Activated B cell treated with CpG ODN at 0.5 μM for 24 hours (primary cell): ENCODE data around the gene SYNE1. TPM values are rescaled to one million over a fixed set of nuclear protein-coding genes. Genes with fewer than 3 reads are reported as not detected.

Source experiments
- ATAC-seq: fragments of 200-7000 bp; cut with Tn5 transposase; one replicate; pipeline ENCODE4 v1.10.0; 2021; ENCODE audit warnings: low read depth, mild to moderate bottlenecking, moderate library complexity
- CTCF ChIA-PET: fragments of 350-600 bp; sonication (Branson Sonifier 250); formaldehyde crosslinking; loops from one replicate; lab custom pipeline; 2021; ENCODE audit warnings: antibody characterized with exemption; lab: Charles Lee
- POLR2A ChIA-PET: fragments of 350-600 bp; sonication (Branson Sonifier 250); formaldehyde crosslinking; loops from one replicate; lab custom pipeline; 2021; ENCODE audit warnings: antibody characterized with exemption; lab: Charles Lee
- DNase-seq: peaks from one replicate; pipeline ENCODE4 v3.0.0; 2022
- H3K27ac Mint-ChIP-seq: one replicate; pipeline ENCODE4 v1.8.0; 2020; ENCODE audit warnings: mixed read lengths
- H3K27me3 Mint-ChIP-seq: one replicate; pipeline ENCODE4 v1.8.0; 2021; ENCODE audit warnings: mixed read lengths
- H3K36me3 Mint-ChIP-seq: one replicate; pipeline ENCODE4 v1.8.0; 2021; ENCODE audit warnings: low read depth, mixed read lengths
- H3K4me1 Mint-ChIP-seq: one replicate; pipeline ENCODE4 v1.8.0; 2021; ENCODE audit warnings: mixed read lengths
- H3K4me3 Mint-ChIP-seq: one replicate; pipeline ENCODE4 v1.8.0; 2020; ENCODE audit warnings: mild to moderate bottlenecking, mixed read lengths
- H3K9me3 Mint-ChIP-seq: one replicate; pipeline ENCODE4 v1.8.0; 2020; ENCODE audit warnings: mixed read lengths
- intact Hi-C: fragments of 100-400 bp; cut with micrococcal nuclease; formaldehyde crosslinking; loops from one replicate; pipeline ENCODE4 v1.15.1; 2024
- total RNA-seq: library from RNA; stranded (reverse); gene quantifications from 2 replicates; pipeline ENCODE4 v1.2.3, GENCODE V29; 2022
- TF ChIP-seq, protein P1 (sequence below): fragments of 200-600 bp; IDR thresholded peaks from one replicate; pipeline ENCODE4 v1.8.0; 2022; ENCODE audit warnings: antibody characterized with exemption, mild to moderate bottlenecking

SYNE1 gene
- total RNA-seq, 1 donor from 2014 or later, result 74.9 TPM

DNA sequence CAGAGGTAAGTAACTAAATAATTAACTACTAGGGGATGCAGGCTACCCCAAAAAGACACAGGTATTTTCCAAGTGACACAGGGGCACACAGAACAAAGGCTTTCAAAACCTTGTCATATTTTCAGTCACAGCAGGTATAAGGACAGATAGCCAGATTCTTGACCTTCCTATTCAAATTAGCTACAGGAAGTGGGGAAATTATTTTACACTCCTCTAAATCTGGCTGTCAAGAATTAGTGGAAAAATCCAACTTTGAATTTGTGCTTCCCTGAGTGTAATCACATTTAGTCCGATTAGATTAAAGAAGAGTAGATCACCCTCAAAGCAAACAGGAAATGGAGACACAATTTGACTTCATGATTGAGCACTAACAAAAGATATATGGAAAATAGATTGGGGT, 60.6 kb downstream of the SYNE1 start:
- no peaks in the 10 kb centered on the region for H3K36me3 Mint-ChIP-seq
- no peak overlapping the region for H3K27ac Mint-ChIP-seq
- no peaks in the 10 kb centered on the region for H3K9me3 Mint-ChIP-seq
- ChIA-PET POLR2A (no interaction called here), CTCF (no interaction called here)
- TF ChIP-seq, protein P1, sequence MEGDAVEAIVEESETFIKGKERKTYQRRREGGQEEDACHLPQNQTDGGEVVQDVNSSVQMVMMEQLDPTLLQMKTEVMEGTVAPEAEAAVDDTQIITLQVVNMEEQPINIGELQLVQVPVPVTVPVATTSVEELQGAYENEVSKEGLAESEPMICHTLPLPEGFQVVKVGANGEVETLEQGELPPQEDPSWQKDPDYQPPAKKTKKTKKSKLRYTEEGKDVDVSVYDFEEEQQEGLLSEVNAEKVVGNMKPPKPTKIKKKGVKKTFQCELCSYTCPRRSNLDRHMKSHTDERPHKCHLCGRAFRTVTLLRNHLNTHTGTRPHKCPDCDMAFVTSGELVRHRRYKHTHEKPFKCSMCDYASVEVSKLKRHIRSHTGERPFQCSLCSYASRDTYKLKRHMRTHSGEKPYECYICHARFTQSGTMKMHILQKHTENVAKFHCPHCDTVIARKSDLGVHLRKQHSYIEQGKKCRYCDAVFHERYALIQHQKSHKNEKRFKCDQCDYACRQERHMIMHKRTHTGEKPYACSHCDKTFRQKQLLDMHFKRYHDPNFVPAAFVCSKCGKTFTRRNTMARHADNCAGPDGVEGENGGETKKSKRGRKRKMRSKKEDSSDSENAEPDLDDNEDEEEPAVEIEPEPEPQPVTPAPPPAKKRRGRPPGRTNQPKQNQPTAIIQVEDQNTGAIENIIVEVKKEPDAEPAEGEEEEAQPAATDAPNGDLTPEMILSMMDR, result no peak
- intact Hi-C loops, result no loop called here
- H3K4me1 Mint-ChIP-seq, result no peaks in the 10 kb centered on the region
- DNase-seq (no peak), ATAC-seq (no peak)
- H3K27me3 Mint-ChIP-seq, result no peaks in the 10 kb centered on the region
- H3K4me3 Mint-ChIP-seq, result no peak overlapping the region

DNA sequence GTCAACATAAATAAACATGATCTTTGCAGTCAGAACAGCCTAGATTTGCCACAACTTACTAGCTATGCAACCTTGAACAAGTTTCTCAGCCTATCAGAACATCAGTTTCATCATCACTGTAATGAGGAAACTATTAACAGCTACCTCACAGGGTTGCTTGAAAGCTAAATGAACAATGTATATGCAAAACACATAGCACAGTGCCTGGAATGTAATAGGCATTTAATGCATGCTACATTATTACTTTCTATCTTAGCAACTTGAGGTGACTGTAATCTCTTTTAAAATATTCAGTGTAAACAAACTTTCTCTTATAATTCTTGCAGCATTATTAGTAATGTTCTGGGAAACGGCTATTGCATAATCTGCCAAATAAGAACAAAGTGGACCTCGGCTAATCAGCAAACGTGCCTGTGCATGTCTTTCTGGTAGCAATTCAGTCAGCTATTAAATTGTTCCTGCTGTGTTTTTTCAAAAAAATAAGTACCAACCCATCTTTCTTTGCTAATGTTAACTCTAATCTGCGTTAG, 61.5 kb downstream of the SYNE1 start:
- no peak overlapping the region for H3K4me3 Mint-ChIP-seq
- no peaks in the 10 kb centered on the region for H3K9me3 Mint-ChIP-seq
- H3K27ac Mint-ChIP-seq, result no peak overlapping the region
- DNase-seq (no peak), ATAC-seq (no peak)
- intact Hi-C loops, result no loop called here
- ChIA-PET CTCF (no interaction called here), POLR2A (no interaction called here)
- H3K4me1 Mint-ChIP-seq, result no peaks in the 10 kb centered on the region
- TF ChIP-seq, protein P1, result no peak
- no peaks in the 10 kb centered on the region for H3K36me3 Mint-ChIP-seq
- no peaks in the 10 kb centered on the region for H3K27me3 Mint-ChIP-seq

DNA sequence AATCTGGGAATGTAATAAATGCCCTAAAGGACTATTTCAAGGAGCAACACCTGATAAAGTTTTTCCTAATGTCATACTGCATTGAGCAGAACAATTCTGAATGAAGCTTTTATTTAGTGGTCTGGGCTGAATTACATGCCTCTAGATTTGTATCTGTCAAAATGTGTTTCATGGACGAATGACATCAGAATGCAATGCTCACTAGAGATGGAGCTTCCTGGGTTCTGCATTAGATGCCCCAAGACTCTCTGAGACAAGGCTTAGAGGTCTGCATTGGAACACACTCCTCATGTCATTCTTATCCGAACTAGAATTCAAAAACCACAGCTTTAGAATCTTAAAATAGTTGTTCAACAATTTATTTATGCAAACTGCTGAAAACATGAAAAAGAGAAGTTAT, 62.0 kb downstream of the SYNE1 start:
- H3K36me3 Mint-ChIP-seq, result no peaks in the 10 kb centered on the region
- H3K4me3 Mint-ChIP-seq, result no peak overlapping the region
- CTCF ChIA-PET, result no interaction called here
- no peaks in the 10 kb centered on the region for H3K4me1 Mint-ChIP-seq
- TF ChIP-seq, protein P1, result no peak
- no peak for DNase-seq
- POLR2A ChIA-PET, result no interaction called here
- H3K27ac Mint-ChIP-seq, result no peak overlapping the region
- intact Hi-C loops, result no loop called here
- ATAC-seq, result no peak
- no peaks in the 10 kb centered on the region for H3K27me3 Mint-ChIP-seq
- no peaks in the 10 kb centered on the region for H3K9me3 Mint-ChIP-seq

DNA sequence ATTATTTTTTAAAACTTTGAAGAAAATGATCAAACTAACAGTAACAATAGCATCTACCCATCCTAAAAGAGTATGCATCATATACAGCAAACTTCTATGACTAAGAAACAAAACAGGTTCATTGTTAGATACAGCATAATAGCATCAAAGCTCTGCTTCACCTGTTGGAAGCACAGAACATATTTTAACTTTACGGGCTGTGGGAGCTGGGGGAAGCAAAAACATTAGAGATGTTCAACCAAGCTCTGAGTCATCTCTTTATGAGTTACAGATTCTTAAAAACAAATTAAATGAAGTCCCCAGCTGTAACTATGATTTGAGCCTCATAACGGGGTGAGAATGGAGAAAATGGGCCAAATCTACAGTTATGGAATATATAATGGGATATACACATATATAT, 63.4 kb downstream of the SYNE1 start:
- H3K27me3 Mint-ChIP-seq, result no peaks in the 10 kb centered on the region
- H3K27ac Mint-ChIP-seq, result no peak overlapping the region
- ATAC-seq (no peak), DNase-seq (no peak)
- H3K36me3 Mint-ChIP-seq, result no peaks in the 10 kb centered on the region
- intact Hi-C loops, result no loop called here
- CTCF ChIA-PET, result no interaction called here
- POLR2A ChIA-PET, result no interaction called here
- TF ChIP-seq, protein P1, result no peak
- H3K4me3 Mint-ChIP-seq, result no peak overlapping the region
- H3K4me1 Mint-ChIP-seq, result no peaks in the 10 kb centered on the region
- no peaks in the 10 kb centered on the region for H3K9me3 Mint-ChIP-seq

DNA sequence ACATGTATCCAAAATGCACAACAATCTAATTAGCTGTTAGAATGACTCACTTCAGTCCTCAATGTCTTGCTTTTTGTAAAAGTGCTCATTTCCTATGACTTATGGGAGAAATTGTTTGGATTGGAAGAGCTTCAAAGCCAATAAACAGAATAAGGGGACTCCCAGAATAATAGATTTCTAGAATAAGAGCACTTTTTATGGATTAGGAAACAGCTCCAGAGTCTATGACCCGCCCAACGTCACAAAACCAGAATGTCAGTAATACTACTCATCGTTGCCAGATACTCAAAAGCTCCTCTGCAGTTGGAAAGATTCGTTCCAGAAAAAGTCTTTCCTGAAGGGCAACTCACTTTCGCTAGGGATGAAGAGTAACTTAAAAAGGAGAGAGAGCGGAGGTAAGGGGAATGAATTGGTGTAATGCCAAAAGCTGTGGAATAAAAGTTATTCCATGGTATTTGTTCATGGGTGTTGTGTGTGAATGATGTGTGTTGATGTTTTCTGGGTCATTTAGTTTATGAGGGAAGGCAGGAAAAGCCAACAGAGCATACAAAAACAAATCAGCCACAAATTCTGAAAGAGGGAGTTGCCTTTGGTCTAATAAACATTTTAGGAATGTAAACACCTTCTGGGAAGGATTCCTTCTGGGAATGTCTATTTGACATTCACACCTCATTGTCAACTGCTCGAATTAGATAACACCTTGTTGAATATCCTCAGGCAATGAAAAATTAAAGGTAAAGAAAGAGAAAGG, 64.6 kb downstream of the SYNE1 start:
- H3K4me1 Mint-ChIP-seq, result no peaks in the 10 kb centered on the region
- ChIA-PET CTCF (no interaction called here), POLR2A (no interaction called here)
- DNase-seq (no peak), ATAC-seq (no peak)
- TF ChIP-seq, protein P1, result no peak
- no peaks in the 10 kb centered on the region for H3K27me3 Mint-ChIP-seq
- H3K9me3 Mint-ChIP-seq, result no peaks in the 10 kb centered on the region
- H3K36me3 Mint-ChIP-seq, result no peaks in the 10 kb centered on the region
- H3K27ac Mint-ChIP-seq, result no peak overlapping the region
- intact Hi-C loops, result no loop called here
- H3K4me3 Mint-ChIP-seq, result no peak overlapping the region
